Uterus (tissue), 4 donors: ENCODE results near the gene NOL3. TPM values are rescaled to one million over a fixed set of nuclear protein-coding genes. Genes with fewer than 3 reads are reported as not detected.

Experiments used
- DNase-seq, 2 donors: peaks; one replicate each; pipeline ENCODE4 v3.0.0-alpha.2; 2019 to 2020
- H3K27ac ChIP-seq, 2 donors: fragments of 200-600 bp; sonication (generic); 1 replicate in 1 of 2; 2 replicates in 1 of 2; pipeline ENCODE4 v1.5.1; 2016 to 2018
- H3K27me3 ChIP-seq, 2 donors: fragments of 200-600 bp; sonication (generic); one replicate each; pipeline ENCODE4 v1.5.1; 2018 to 2019; ENCODE audit warnings: control low read depth in 1 of 2
- H3K36me3 ChIP-seq, 2 donors: fragments of 200-600 bp; sonication (generic); one replicate each; pipeline ENCODE4 v1.5.1; 2019; ENCODE audit warnings: control low read depth in 1 of 2
- H3K4me1 ChIP-seq, 2 donors: fragments of 200-600 bp; sonication (generic); one replicate each; pipeline ENCODE4 v1.5.1; 2018 to 2019; ENCODE audit warnings: control low read depth in 1 of 2
- H3K4me3 ChIP-seq, 2 donors: fragments of 200-600 bp; sonication (generic); 1 replicate in 1 of 2; 2 replicates in 1 of 2; pipeline ENCODE4 v1.5.1; 2018 to 2019; ENCODE audit warnings: mild to moderate bottlenecking in 1 of 2
- H3K9me3 ChIP-seq, 2 donors: fragments of 200-600 bp; sonication (generic); one replicate each; pipeline ENCODE4 v1.5.1; 2019; ENCODE audit warnings: control low read depth in 1 of 2
- POLR2A ChIP-seq, 2 donors: fragments of 450-650 bp; IDR thresholded peaks; one replicate each; pipeline ENCODE4 v1.6.1; 2016; ENCODE audit warnings: antibody characterized with exemption in 2 of 2, mild to moderate bottlenecking in 1 of 2, moderate library complexity in 1 of 2
- intact Hi-C: fragments of 100-400 bp; cut with DNase I; formaldehyde crosslinking; loops from one replicate; pipeline ENCODE4 v1.15.1; 2023; ENCODE audit warnings: low total_unique reads
- total RNA-seq, 4 donors: library from RNA; depleted of rRNA in 3 of 4; stranded (reverse); fragments of >200 nt in 3 of 4; gene quantifications; one replicate each; pipeline versions ENCODE4 v1.1.0 to v1.2.4, GENCODE V29; 2014 to 2023
- TF ChIP-seq, protein P1 (sequence below), 4 experiments: fragments of 200-600 bp in 2 of 4; fragments of 450-650 bp in 2 of 4; sonication (generic) in 2 of 4; IDR thresholded peaks; one replicate each; pipeline ENCODE4 v1.5.1; 2016 to 2019; ENCODE audit warnings: antibody characterized with exemption in 4 of 4, mild to moderate bottlenecking in 2 of 4, moderate library complexity in 1 of 4
- donor health status: DM: yes; HTN: yes; CAD: no.

NOL3 gene
- total RNA-seq, 4 donors from 2014 or later: 3.3 to 29.7 (median 17.0) TPM

DNA sequence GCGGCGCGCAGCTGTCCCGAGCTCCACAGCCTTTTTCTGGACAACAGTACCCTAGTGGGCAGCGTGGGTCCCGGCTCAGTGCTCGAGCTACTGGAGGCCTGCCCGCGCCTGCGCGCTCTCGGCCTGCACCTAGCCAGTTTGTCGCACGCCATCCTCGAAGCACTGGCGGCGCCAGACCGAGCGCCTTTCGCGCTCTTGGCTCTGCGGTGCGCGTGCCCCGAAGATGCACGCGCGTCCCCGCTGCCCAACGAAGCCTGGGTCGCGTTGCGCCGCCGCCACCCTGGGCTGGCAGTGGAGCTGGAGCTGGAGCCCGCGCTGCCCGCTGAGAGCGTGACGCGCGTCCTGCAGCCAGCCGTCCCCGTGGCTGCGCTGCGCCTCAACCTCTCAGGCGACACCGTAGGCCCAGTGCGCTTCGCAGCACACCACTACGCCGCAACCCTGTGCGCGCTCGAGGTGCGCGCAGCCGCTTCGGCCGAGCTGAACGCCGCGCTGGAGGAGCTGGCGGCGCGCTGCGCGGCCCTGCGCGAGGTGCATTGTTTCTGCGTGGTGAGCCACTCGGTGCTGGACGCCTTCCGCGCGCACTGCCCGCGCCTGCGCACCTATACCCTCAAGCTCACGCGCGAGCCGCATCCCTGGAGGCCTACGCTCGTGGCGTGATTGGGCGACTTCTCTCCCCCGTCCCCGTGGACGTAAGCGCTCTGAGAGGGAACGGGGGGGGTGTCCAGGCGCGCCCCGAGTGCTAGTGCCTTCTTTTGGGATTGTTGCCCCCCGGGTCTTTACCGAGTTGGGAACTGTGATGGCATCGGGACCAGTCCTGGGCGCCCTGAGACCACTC is 7.0 kb upstream of the NOL3 start:
- peak overlapping the region; percentile 1 to 48 for H3K27ac ChIP-seq
- intact Hi-C loops: no loop called here
- H3K36me3 ChIP-seq: no peaks in the 10 kb centered on the region
- peaks cover 0 to 32% of the 10 kb centered on the region in 2 donors for H3K4me1 ChIP-seq
- H3K4me3 ChIP-seq: peak overlapping the region; percentile 28 to 32
- no peak for DNase-seq
- TF ChIP-seq, protein P1, sequence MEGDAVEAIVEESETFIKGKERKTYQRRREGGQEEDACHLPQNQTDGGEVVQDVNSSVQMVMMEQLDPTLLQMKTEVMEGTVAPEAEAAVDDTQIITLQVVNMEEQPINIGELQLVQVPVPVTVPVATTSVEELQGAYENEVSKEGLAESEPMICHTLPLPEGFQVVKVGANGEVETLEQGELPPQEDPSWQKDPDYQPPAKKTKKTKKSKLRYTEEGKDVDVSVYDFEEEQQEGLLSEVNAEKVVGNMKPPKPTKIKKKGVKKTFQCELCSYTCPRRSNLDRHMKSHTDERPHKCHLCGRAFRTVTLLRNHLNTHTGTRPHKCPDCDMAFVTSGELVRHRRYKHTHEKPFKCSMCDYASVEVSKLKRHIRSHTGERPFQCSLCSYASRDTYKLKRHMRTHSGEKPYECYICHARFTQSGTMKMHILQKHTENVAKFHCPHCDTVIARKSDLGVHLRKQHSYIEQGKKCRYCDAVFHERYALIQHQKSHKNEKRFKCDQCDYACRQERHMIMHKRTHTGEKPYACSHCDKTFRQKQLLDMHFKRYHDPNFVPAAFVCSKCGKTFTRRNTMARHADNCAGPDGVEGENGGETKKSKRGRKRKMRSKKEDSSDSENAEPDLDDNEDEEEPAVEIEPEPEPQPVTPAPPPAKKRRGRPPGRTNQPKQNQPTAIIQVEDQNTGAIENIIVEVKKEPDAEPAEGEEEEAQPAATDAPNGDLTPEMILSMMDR (IDR thresholded peaks at IDR 0.05): no peak
- peak in 1 of 2 donors; percentile 39 for TF ChIP-seq POLR2A (IDR thresholded peaks at IDR 0.05)
- H3K27me3 ChIP-seq: no peaks in the 10 kb centered on the region
- no peaks in the 10 kb centered on the region for H3K9me3 ChIP-seq

DNA sequence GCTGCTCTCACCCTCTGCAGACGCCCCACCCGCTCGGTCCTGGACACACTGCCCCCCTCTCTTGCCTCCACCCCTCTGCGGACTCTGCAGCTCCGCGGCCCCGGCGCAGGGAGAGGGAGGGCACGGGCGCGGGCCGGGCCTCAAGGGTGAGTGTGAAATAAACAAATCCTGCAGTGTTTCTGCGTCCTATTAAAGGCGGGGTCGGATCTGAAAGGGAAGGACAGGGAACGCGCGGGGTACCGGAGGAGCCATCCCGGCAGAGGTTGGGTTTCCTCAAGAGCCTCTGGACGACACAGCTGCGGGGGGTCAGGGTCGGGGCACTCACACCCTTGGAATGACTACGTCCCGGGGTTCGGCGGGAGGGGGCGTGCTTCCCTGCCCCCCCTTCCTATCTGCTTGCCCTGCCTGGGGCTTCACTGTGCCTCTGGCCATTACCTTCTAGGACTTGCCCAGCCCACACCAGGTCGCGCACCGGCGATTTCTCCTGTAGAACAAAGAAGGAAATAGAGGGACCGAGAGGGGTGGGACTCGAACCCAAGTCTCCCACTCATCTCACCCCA is 6.3 kb upstream of the NOL3 start:
- DNase-seq: no peak
- Histone ChIP-seq H3K4me3 (peak overlapping the region; percentile 28 to 32), H3K9me3 (no peaks in the 10 kb centered on the region), H3K27ac (peak overlapping the region; percentile 1 to 48), H3K36me3 (no peaks in the 10 kb centered on the region), H3K4me1 (peaks cover 0 to 28% of the 10 kb centered on the region in 2 donors), H3K27me3 (no peaks in the 10 kb centered on the region)
- no peak for TF ChIP-seq POLR2A (IDR thresholded peaks at IDR 0.05)
- TF ChIP-seq, protein P1 (IDR thresholded peaks at IDR 0.05): no peak
- intact Hi-C loops: no loop called here

DNA sequence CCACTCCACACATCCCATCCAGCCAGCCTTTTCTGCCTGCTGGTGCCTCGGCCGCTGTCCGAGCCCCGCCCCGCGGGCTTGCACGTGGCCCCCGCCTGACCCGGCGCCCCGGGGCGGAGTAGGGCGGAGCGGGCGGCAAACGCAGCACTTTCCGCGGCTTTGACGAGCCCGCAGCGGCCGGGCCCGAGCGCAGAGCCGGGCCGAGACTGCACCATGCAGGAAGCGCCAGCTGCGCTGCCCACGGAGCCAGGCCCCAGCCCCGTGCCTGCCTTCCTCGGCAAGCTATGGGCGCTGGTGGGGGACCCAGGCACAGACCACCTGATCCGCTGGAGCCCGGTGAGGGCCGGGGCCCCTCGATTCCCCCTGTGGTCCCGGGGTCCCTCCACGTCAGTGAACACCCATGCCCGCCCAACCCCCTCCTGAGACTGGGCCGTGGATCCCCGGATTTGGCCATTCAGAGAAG is 5.7 kb upstream of the NOL3 start, which contains the start of gene HSF4:
HSF4 (plus strand) TSS at position 147 of the 463 bp plus-strand sequence; CDS start at position 214, 67 bp downstream.
- peak in 1 of 2 donors; percentile 12 for TF ChIP-seq POLR2A (IDR thresholded peaks at IDR 0.05)
- TF ChIP-seq, protein P1 (IDR thresholded peaks at IDR 0.05): no peak

DNA sequence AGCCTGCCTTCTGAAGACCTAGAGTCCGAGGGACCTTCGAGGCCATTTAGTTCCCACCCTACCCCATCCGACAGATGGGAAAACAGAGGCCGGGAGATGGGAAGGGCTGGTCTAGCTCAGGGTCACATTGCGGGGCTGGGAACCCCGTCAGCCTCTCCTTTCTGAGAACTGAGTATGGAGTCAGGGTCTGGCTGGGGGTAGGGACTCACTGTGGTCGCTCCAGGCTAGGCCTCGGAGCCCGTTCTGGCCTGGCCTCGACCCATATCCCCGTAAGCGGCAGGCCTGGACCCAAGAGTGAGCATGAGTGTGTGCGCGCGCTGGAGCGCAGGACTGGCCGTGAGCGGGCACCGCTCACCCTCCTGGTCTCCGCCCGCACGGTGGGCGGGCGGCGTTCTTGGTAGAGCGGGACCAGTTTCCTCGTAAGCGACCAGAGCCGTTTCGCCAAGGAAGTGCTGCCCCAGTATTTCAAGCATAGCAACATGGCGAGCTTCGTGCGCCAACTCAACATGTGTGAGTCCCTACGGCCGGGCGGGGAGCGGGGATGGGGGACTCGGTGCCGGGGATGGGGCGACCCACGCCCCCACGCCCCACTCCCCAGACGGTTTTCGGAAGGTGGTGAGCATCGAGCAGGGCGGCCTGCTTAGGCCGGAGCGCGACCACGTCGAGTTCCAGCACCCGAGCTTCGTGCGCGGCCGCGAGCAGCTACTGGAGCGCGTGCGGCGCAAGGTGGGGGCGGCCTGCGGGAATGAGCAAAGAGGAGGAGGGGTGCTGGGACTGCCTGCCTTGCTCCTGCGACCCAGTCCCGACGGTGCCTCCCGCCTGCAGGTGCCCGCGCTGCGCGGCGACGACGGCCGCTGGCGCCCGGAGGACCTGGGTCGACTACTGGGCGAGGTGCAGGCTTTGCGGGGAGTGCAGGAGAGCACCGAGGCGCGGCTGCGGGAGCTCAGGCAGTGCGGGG is 4.9 kb upstream of the NOL3 start:
- TF ChIP-seq, protein P1 (IDR thresholded peaks at IDR 0.05): no peak
- TF ChIP-seq POLR2A (IDR thresholded peaks at IDR 0.05): no peak
- H3K4me3 ChIP-seq: peak overlapping the region; percentile 28 to 32
- peak overlapping the region in 1 of 2 donors; percentile 37 for H3K27ac ChIP-seq
- H3K9me3 ChIP-seq: no peaks in the 10 kb centered on the region
- intact Hi-C loops: no loop called here
- H3K4me1 ChIP-seq: peaks cover 0 to 34% of the 10 kb centered on the region in 2 donors
- H3K36me3 ChIP-seq: no peaks in the 10 kb centered on the region
- no peaks in the 10 kb centered on the region for H3K27me3 ChIP-seq
- DNase-seq: no peak

More for the DNA sequence above, 5.7 kb upstream of the NOL3 start, which contains the start of gene HSF4:
- Histone ChIP-seq H3K4me3 (peak within 1 kb of the TSS; percentile 28 to 32), H3K9me3 (no peaks in the 10 kb centered on the region), H3K27me3 (no peaks in the 10 kb centered on the region), H3K27ac (peak within 1 kb of the TSS; percentile 47 to 48), H3K36me3 (no peaks in the 10 kb centered on the region), H3K4me1 (peaks cover 0 to 32% of the 10 kb centered on the region in 2 donors)
- DNase-seq: peak in 1 of 2 donors; percentile 67
- intact Hi-C loops: no loop called here
